ENCODE measurements around the gene HOMER2.

DNA sequence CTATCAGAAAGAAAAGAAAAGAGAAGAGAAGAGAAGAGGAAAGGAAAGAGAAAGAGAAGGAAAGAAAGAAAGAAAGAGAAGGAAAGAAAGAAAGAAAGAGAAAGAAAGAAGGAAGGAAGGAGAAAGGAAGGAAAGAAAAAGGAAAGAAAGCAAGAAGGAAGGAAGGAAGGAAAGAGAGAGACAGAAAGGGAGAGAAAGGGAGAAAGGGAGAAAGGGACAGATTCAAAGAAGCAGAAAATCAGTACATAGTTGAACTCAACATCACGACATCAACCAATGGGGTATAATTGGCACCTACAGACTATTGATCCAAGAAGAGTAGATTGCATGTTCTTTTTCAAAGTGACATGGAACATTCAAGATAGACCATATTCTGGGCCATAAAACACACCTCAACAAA, 45.2 kb downstream of the HOMER2 start:
- no peak for TF ChIP-seq CTCF (IDR thresholded peaks at IDR 0.05; ENCODE audit: poor library complexity)
- TF ChIP-seq EZH2 (IDR thresholded peaks at IDR 0.05; ENCODE audit: borderline replicate concordance), result no peak
- no peak for TF ChIP-seq EZH2phosphoT487 (IDR thresholded peaks at IDR 0.05; ENCODE audit: low read depth, severe bottlenecking, unreplicated experiment)

Data from hepatocyte (in vitro differentiated cells).